Fibroblast of villous mesenchyme (primary cell): Measurements from ENCODE around the gene MRPL16. TPM values are rescaled to one million over a fixed set of nuclear protein-coding genes. Genes with fewer than 3 reads are reported as not detected.
A peak's percentile ranks its signal among the peaks of the same experiment; 100 is the strongest.

ENCODE experiments used
- DNase-seq: peaks from one replicate; pipeline ENCODE4 v3.0.0-alpha.2; 2010; ENCODE audit warnings: low read depth
- H3K4me3 ChIP-seq: 2 replicates; pipeline ENCODE4 v1.5.1; 2011; ENCODE audit warnings: low read depth, mild to moderate bottlenecking, low read length
- CTCF ChIP-seq: IDR thresholded peaks from 2 replicates; pipeline ENCODE4 v1.5.1; 2012; ENCODE audit warnings: low read depth, mild to moderate bottlenecking, low read length; ENCODE audit not compliant: insufficient read depth
- total RNA-seq: library from RNA; depleted of rRNA; stranded (reverse); fragments of >200 nt; gene quantifications from 2 replicates; pipeline ENCODE4 v1.2.3, GENCODE V29; 2012

MRPL16 gene
- total RNA-seq, 1 donor, result 44.5 TPM

GRCh38 chr11:59812220-59812619 lies 1.6 kb upstream of the MRPL16 start:
- no peak overlapping the region for H3K4me3 ChIP-seq
- no peak for TF ChIP-seq CTCF
- no peak for DNase-seq

- DNase-seq, result no peak
Measured at GRCh38 chr11:59810911-59811259, 307 bp upstream of the MRPL16 start.

GRCh38 chr11:59807047-59807610 lies 3.4 kb downstream of the MRPL16 start:
- no peak overlapping the region for H3K4me3 ChIP-seq
- no peak for DNase-seq
- no peak for TF ChIP-seq CTCF

More at GRCh38 chr11:59810911-59811259, 307 bp upstream of the MRPL16 start:
- TF ChIP-seq CTCF, result no peak
- peak overlapping the region; percentile 100 for H3K4me3 ChIP-seq

DNA sequence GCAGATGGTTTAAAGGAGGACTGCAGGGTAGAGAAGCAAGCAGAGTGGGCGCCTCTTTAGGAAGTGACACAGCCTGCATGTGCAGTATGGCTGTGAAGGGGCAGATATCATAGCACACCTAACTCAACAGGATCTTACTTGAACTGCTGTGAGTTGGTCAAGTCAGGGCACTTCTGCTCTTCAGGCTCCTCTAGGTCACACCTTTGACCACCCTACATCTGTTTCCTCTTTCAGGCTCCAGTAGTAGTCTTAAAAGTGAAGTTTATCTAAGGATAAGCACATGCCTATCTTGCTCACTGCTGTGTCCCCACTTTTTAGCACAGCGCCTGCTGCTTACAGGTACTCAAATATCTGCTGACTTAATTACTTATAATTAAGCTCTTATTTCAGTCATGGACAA lies 6.5 kb downstream of the MRPL16 start:
- TF ChIP-seq CTCF, result no peak
- DNase-seq, result no peak

DNA sequence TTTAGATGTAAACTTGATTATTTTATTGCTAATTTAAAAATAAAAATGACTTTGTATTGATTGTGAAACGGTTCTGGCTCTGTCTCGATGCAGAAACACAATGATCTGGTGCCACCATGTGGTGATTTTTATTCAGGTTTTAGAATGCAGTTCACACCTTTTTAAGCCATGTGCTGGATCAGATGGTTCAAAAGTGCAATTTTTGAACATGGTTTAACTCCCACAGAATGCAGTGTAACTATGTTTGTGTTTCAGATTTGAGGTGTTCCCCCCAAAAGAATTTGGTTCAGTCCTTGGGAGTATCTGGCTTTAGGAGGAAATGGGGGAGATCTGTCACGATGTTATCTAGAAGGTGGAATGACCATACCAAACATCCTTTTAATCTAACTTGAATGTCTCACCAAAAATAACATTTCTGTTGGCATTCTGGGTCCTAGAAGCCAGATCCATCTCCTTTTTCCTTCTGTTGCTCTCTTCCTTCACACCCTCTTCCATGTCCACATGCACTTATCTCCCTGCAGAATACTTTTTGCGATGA lies 7.9 kb downstream of the MRPL16 start:
- peak; percentile 63 for TF ChIP-seq CTCF
- H3K4me3 ChIP-seq, result no peak overlapping the region
- peak; percentile 70 for DNase-seq

More for the DNA sequence above, 6.5 kb downstream of the MRPL16 start:
- no peak overlapping the region for H3K4me3 ChIP-seq

- TF ChIP-seq CTCF, result no peak
- no peak overlapping the region for H3K4me3 ChIP-seq
- peak; percentile 11 for DNase-seq
Measured at GRCh38 chr11:59801981-59802638, 8.5 kb downstream of the MRPL16 start.
